Skeletal muscle cell (primary cell): ENCODE measurements around the gene STK25.
"Not testable (repeated sequence)": the region's sequence is repeated elsewhere in the genome, so short reads cannot be mapped to it uniquely, and the experiment has no call there.

Experiments
- DNase-seq: peaks from one replicate; pipeline ENCODE4 v3.0.0-alpha.2; 2010; ENCODE audit warnings: low read depth
- H3K4me3 ChIP-seq: 2 replicates; pipeline ENCODE4 v1.5.1; 2011; ENCODE audit warnings: low read depth, mild to moderate bottlenecking, control low read depth, low read length, moderate library complexity

STK25 gene

GRCh38 chr2:241479026-241479898 is 29.1 kb downstream of the STK25 start:
- no peak for DNase-seq
- H3K4me3 ChIP-seq = no peak overlapping the region

DNA sequence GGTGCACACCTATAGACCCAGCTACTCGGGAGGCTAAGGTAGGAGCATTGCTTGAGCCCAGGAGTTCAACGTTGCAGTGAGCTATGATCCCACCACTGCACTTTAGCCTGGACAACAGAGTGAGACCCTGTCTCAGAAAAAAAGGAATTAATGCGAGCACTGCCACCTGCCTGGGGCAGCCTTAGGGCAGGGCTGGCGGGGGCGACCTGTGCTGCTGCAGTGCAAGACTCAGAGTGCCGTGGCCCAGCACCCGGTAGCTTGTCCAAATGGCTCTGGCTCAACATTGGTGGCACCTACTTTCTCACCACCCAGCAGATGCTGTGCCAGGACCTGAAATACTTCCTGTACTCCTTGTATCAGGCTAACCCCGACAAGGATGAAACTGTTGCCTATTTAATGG is 30.2 kb downstream of the STK25 start:
- DNase-seq = no peak
- H3K4me3 ChIP-seq = no peak overlapping the region

DNA sequence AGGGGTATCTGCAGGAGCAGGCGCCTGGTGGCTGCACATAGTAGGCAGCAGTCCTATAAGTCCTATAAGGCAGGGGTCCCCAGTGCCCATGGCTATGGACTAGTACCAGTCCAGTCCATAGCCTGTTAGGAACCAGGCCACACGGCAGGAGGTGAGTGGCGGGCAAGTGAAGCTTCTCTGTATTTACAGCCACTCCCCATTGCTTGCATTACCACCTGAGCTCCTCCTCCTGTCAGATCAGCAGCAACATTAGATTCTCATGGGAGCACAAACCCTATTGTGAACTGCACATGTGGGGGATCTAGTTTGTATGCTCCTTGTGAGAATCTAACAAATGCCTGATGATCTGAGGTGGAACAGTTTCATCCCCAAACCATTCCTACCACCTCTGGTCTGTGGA is 33.1 kb downstream of the STK25 start:
- H3K4me3 ChIP-seq = no peak overlapping the region
- no peak for DNase-seq

GRCh38 chr2:241473399-241473798 is 35.0 kb downstream of the STK25 start:
- DNase-seq = no peak
- H3K4me3 ChIP-seq = no peak overlapping the region

DNA sequence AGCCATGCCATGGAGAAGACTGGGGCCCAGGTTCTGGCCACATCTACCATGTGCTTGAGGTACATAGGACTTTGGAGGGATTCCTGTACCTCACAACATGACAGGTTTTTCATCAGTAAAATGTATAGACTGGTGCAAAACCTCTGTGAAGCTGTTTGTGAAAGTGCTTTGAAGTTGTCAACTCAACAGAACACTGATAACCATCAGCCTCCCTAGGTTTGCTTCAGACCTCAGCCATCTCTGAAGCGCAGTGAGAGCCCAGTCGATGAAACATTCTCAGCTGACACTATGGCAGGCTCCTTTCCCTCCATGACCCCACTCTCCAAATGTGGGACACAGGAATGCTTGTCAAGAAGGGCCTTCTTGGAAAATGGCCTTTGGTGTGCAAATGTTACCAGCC is 38.6 kb downstream of the STK25 start:
- no peak for DNase-seq
- H3K4me3 ChIP-seq = no peak overlapping the region

DNA sequence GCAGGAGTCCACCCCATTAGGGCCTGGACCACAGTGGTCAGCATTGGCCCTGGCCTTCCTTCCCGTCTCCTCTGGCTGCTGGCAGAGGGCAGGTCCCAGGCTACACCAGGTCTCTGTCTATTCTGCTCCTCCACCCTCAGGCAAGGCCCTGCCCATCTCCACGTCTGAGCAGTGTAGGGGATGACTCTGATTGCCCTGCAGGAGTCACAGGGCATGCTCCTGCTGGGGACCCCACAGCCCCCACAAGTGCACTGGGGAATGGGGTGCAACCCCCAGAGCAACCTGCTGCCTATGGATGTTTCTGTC is 40.0 kb downstream of the STK25 start:
- DNase-seq = no peak
- H3K4me3 ChIP-seq = no peak overlapping the region

- no peak overlapping the region for H3K4me3 ChIP-seq
- DNase-seq = no peak
Measured at GRCh38 chr2:241467777-241468475, 40.5 kb downstream of the STK25 start.

- H3K4me3 ChIP-seq = no peak overlapping the region
- DNase-seq = no peak
Measured at GRCh38 chr2:241466230-241466629, 42.2 kb downstream of the STK25 start.

- DNase-seq = no peak
- no peak overlapping the region for H3K4me3 ChIP-seq
Measured at GRCh38 chr2:241465543-241465942, 42.8 kb downstream of the STK25 start.

GRCh38 chr2:241463276-241464135 is 44.9 kb downstream of the STK25 start:
- H3K4me3 ChIP-seq = no peak overlapping the region
- no peak for DNase-seq

GRCh38 chr2:241461693-241462677 is 46.4 kb downstream of the STK25 start:
- H3K4me3 ChIP-seq = no peak overlapping the region

DNA sequence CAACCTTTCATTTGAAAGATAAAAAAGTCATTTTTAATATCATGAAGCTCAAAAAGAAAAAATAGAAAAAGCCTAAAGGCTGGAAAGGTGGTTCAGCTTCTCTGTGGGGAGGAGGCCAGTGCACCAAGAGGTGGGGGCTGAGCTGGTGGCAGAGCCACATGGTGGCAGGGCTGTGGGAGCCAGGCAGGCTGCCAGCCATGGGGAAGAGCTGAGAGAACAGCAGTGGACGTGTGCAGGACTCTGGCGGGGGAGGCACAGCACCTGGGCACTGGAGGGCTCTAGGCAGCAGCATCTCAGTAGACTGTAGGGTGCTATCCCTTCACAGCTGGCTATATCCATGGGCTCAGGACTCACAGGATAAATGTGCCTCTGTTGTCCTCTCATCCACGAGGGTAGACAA is 47.8 kb downstream of the STK25 start:
- H3K4me3 ChIP-seq = no peak overlapping the region
- DNase-seq = no peak

More at GRCh38 chr2:241461693-241462677, 46.4 kb downstream of the STK25 start:
- DNase-seq = no peak

GRCh38 chr2:241459520-241459919 is 48.9 kb downstream of the STK25 start:
- no peak for DNase-seq
- H3K4me3 ChIP-seq = no peak overlapping the region

DNA sequence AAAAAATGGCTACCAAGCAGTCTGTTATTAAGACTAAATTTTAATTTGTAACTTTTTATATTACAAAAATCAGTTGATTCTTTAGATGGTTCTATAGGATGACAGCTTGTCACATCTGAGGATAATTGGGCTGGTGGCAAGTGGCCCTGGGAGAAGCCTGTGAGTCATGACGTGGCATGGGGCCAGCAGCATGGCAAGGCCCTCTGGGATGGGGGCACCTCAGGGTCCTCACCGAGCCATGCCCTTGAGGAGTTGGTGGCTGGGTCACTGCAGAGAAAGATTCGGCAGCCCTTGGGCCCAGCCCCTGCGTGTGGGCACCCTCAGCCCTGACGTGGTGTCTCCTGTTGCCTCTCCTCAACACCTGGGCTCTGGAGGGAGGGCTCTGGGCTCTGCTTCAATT is 49.7 kb downstream of the STK25 start:
- DNase-seq = no peak
- no peak overlapping the region for H3K4me3 ChIP-seq

- no peak overlapping the region for H3K4me3 ChIP-seq
- no peak for DNase-seq
Measured at GRCh38 chr2:241456546-241456945, 51.8 kb downstream of the STK25 start.

DNA sequence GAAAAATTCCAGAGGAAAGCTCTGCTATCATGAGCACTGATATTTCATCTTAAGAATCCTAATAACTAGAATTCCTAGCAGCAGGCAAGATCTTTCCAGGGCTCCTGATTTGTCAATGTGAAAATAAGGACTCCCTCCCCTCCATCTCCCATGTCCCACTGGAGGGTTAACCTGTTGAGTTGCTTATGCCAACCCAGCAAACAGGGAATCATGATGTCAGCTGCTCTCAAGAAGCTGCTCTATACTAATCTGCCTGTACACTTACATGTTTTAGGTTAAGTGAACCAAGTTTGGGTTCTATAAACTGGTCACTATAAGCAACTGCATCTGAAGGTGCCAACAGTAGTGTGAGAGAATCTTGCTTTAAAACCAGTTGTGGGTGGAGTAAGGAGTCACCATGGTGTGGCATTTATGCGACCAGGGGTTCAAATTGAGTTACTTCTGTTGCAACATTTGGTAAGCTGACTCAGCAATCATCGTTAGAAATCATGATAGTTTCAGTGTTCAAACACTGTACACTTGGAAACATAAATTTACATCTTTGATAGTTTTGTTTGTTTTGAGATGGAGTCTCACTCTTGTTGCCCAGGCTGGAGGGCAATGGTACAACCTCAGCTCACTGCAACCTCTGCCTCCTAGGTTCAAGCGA is 53.4 kb downstream of the STK25 start:
- no peak overlapping the region for H3K4me3 ChIP-seq
- DNase-seq = no peak

DNA sequence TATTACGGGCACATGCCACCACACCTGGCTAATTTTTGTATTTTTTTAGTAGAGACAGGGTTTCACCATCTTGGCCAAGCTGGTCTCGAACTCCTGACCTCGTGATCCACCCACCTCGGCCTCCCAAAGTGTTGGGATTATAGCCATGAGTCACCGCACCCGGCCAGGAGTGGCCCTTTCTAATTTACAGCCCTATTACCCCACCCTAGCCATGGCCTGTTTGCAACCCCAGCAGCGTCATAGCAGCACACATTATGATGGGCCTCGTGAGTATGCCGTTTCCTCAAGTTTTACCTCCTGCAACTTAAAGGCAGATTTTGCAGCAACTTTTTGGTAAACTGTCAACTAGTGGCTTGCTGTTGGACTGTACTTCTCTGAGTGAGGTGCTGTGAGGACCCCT is 54.5 kb downstream of the STK25 start:
- not testable (repeated sequence) for H3K4me3 ChIP-seq, DNase-seq

- no peak overlapping the region for H3K4me3 ChIP-seq
- DNase-seq = no peak
Measured at GRCh38 chr2:241451840-241452506, 56.4 kb downstream of the STK25 start.
